Choroid plexus epithelial cell (primary cell): ENCODE measurements around the gene PSMD5.

Experiments used
- DNase-seq: peaks from one replicate; pipeline ENCODE4 v3.0.0-alpha.2; 2010; ENCODE audit warnings: low read depth
- H3K4me3 ChIP-seq: 2 replicates; pipeline ENCODE4 v1.5.1; 2011; ENCODE audit warnings: low read depth, mild to moderate bottlenecking, control low read depth, low read length, moderate library complexity
- TF ChIP-seq, protein P1 (sequence below): conservative IDR thresholded peaks from 2 replicates; pipeline ENCODE4 v1.5.1; 2011; ENCODE audit warnings: low read depth, mild to moderate bottlenecking, control low read depth, inconsistent platforms, low read length, moderate library complexity

PSMD5 gene

DNA sequence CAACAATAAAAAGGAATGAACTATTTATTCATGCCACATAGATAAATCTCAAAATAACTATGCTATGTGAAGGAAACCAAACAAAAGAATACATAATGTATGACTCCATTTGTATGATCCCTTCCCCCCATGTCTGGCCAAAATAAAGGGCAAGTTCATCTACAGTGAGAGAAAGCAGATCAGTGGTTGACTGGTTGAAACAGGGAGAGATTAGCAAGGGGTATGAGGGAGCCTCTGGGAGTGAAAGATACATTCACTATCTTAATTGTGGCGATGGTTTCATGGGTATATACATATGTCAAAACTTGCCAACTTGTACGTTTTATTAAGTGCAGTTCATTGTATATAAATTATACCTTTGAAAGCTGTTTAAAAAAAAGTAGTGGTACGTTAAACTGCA, 4.8 kb downstream of the PSMD5 start:
- H3K4me3 ChIP-seq = no peak overlapping the region
- no peak for DNase-seq
- TF ChIP-seq, protein P1, sequence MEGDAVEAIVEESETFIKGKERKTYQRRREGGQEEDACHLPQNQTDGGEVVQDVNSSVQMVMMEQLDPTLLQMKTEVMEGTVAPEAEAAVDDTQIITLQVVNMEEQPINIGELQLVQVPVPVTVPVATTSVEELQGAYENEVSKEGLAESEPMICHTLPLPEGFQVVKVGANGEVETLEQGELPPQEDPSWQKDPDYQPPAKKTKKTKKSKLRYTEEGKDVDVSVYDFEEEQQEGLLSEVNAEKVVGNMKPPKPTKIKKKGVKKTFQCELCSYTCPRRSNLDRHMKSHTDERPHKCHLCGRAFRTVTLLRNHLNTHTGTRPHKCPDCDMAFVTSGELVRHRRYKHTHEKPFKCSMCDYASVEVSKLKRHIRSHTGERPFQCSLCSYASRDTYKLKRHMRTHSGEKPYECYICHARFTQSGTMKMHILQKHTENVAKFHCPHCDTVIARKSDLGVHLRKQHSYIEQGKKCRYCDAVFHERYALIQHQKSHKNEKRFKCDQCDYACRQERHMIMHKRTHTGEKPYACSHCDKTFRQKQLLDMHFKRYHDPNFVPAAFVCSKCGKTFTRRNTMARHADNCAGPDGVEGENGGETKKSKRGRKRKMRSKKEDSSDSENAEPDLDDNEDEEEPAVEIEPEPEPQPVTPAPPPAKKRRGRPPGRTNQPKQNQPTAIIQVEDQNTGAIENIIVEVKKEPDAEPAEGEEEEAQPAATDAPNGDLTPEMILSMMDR = no peak

DNA sequence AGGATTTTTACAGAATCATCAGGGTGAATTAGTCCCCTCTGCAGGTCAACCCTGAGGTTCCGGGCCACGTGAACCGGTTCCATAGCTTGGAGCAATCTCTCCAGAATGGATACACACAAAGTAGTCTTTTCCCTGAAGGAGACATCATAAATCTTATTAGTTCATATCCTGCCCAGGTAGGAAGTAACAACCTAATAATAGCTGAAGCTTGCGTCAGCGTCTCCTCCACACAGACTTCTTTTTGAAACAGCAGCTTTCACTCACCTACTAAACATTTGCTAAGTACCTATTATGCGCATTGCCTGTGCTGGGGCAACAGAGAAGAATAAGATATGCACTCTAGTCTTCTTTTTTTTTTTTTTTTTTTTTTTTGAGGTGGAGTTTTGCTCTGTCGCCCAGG, 9.4 kb downstream of the PSMD5 start:
- DNase-seq = no peak
- TF ChIP-seq, protein P1 = no peak
- no peak overlapping the region for H3K4me3 ChIP-seq

DNA sequence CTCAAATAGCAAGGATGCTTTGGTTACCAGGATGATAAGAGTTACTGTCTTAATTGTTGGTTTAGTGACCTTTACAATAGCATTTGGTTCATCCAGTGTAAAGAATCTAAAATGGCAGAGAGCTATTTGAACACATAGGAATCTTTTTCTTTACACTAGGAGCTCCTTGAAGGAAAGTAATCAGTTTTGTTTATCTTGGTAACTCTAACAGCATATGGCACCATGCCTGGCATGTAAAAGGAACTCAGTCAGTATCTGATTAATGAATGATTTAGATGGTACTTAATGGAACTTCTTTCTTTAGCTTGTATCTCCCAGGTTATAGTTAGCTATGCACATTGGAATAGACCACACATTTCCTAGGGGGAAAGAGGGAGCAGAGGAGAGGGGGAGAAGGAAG, 9.9 kb downstream of the PSMD5 start:
- DNase-seq = no peak
- TF ChIP-seq, protein P1 = no peak

DNA sequence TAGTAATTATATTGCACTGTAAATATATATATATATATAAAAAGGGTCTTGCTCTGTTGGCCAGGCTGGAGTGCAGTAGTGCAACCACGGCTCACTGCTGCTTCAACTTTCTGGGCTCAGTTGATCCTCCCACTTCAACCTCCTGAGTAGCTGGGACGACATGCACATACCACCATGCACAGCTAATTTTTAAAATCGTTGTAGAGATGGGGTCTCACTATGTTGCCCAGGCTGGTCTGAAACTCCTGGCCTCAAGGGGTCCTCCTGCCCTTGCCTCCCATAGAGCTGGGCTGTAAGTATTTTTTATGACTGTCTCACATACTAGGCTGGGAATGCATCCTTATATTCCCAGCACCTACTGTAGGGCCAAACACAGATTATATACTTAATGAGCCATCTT, 11.9 kb downstream of the PSMD5 start:
- H3K4me3 ChIP-seq = no peak overlapping the region
- TF ChIP-seq, protein P1 = no peak
- no peak for DNase-seq

More for the DNA sequence above, 9.9 kb downstream of the PSMD5 start:
- no peak overlapping the region for H3K4me3 ChIP-seq

DNA sequence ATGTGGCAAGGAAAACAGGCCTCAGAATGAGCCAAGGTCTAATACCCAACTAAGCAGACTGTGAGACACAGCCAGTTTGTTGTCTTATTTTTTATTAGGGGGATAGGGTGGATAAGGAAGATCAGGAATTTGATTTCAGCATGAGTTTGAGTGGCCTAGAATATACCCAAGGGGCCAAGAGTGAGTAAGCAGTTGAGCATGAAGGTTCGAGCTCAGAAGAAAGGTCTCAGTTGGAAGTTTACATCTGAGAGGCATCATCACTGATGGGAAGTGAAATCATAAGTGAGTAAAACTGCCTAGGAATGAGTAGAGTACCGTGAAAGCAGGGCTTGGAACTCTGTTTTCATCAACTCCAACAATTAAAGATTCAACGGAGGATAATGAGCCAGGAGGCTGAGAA, 12.6 kb downstream of the PSMD5 start:
- DNase-seq = peak; percentile 55
- TF ChIP-seq, protein P1 = no peak
- H3K4me3 ChIP-seq = no peak overlapping the region

DNA sequence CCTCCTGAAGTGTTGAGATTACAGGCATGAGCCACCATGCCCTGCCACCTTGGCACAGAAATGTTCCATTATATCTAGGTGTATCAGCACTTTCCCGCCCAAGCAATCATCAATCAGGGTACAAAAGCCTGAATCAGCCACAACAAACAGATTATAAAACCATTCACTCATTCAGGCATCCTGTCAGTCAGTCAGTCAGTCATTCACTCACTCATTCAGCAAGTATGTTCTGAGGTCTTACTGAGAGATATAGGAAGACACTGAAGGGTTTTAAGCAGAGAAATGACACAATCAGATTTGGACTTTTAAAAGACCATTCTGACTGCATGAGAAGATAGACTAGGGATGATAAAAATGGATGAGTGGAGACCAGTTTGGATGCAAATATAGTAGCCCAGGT, 13.1 kb downstream of the PSMD5 start:
- no peak overlapping the region for H3K4me3 ChIP-seq
- no peak for DNase-seq
- TF ChIP-seq, protein P1 = no peak

DNA sequence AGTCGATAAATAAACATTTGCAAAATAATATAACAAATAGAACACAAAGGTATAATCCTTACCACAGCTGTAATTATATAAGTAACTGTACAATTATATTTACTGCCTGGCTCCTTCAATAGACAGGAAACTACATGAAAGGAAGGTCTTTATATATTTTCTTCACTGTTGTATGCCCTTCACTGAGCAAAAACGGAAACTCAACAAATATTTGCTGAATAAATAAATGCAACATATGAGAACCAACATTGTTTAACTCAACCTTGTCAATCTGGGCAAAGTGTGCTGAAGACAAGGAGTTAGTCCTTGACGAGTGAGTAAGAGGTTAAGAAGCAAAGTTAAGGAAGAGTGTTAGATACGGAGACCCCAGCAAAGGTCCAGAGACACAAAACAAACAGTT, 22.6 kb downstream of the PSMD5 start:
- no peak overlapping the region for H3K4me3 ChIP-seq
- TF ChIP-seq, protein P1 = no peak
- no peak for DNase-seq
